ENCODE measurements around the gene ZNF835.
A peak's percentile ranks its signal among the peaks of the same experiment; 100 is the strongest.

DNA sequence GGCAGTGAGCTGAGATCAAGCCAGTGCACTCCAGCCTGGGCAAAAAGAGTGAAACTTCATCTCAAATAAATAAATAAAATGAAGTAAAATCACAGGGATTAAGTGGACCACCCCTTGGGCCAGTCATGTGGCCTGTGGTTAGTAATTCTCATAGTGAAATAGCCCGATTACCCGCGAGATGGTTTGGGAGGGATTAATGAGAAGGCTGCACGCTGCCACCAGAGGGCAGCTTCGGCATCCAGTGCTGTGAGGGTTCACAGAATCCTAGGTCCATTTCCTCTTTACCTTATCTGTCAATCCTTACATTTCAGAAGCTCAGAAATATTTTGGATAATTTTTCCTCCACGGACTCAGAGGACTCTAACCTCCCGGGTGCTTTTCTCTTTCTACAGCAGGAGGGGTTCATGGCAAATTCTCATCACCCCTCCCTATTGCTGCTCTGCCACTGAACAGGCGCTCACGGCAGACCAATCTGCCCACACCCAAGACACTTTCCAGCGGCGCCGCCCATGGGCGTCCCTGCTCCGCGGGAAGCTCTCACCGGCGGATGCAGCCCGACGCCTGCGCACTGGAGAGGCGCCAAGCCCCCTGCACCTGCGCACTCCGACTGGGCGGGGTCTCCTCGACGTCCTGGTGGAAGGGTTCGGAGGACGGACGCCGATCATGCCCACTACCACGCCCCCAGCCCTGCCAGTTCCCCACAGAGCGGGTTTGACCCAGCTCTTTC lies 11.0 kb downstream of the ZNF835 start:
- TF ChIP-seq, protein P1, sequence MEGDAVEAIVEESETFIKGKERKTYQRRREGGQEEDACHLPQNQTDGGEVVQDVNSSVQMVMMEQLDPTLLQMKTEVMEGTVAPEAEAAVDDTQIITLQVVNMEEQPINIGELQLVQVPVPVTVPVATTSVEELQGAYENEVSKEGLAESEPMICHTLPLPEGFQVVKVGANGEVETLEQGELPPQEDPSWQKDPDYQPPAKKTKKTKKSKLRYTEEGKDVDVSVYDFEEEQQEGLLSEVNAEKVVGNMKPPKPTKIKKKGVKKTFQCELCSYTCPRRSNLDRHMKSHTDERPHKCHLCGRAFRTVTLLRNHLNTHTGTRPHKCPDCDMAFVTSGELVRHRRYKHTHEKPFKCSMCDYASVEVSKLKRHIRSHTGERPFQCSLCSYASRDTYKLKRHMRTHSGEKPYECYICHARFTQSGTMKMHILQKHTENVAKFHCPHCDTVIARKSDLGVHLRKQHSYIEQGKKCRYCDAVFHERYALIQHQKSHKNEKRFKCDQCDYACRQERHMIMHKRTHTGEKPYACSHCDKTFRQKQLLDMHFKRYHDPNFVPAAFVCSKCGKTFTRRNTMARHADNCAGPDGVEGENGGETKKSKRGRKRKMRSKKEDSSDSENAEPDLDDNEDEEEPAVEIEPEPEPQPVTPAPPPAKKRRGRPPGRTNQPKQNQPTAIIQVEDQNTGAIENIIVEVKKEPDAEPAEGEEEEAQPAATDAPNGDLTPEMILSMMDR (IDR thresholded peaks at IDR 0.05), result peak in 3 of 4 experiments; percentile 14 to 58 (median 25)
- TF ChIP-seq POLR2A (IDR thresholded peaks at IDR 0.05) (no peak), EP300 (IDR thresholded peaks at IDR 0.05) (no peak)

All from gastroesophageal sphincter (tissue), 3 donors.